ENCODE measurements around the gene LEUTX.

GRCh38 chr19:39754544-39754943 lies 24.1 kb upstream of the LEUTX start:
- TF ChIP-seq GATA2 (IDR thresholded peaks at IDR 0.05; ENCODE audit: low read depth, low read length) (no peak), GATA3 (IDR thresholded peaks at IDR 0.05; ENCODE audit: low read depth, low read length) (no peak)
